ENCODE data around the gene ZNF277.
A peak's percentile ranks its signal among the peaks of the same experiment; 100 is the strongest.

ZNF277 gene

DNA sequence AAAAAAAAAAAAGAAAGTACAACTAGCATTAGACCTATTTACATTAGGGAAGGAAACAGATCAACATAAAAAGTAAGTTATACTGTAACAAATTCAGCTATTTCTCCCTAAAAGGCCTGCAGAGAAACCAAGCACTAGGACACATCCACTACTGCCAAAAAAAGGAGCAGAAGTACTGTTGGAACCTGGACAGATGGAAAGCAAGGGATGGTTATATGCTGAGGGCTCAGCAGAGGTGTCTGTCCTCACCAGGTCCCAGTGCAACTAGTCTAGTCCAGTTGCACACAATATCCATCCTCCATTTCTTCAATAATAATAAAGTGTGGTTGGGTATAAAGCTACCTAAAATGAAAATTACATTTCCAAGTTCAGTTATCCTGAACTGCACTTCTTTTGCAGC is 140.6 kb downstream of the ZNF277 start:
- H3K36me3 ChIP-seq (ENCODE audit: control insufficient read depth, insufficient read depth, low read length): peaks cover 24% of the 10 kb centered on the region
- no peaks in the 10 kb centered on the region for H3K9me3 ChIP-seq (ENCODE audit: control insufficient read depth, low read length)
- no peak overlapping the region for H3K4me3 ChIP-seq (ENCODE audit: extremely low read depth, insufficient read depth, low read length, poor library complexity, severe bottlenecking)
- no peaks in the 10 kb centered on the region for H3K4me1 ChIP-seq (ENCODE audit: control insufficient read depth, insufficient read depth, low read length, poor library complexity, severe bottlenecking)
- H3K27ac ChIP-seq (ENCODE audit: low read depth, low read length, severe bottlenecking): no peak overlapping the region

DNA sequence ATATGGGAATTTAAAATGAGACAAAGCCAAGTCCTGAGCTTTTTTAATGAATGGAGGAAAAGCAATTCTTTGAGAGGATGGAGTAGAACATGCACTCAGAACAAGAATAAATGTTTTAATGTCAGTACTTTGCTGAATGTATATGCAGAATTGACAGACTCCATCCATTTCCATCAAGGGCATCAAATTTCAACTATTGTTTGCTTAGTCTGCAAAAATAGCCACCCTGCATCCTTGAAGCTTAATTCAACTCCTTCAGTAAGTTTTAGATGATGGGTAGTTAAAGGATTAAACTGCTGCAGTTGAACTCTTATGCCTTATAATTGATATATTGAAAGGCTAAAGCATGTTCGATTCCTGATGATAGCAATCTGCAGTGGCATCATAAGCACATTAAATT is 144.1 kb downstream of the ZNF277 start:
- H3K27ac ChIP-seq (ENCODE audit: low read depth, low read length, severe bottlenecking): no peak overlapping the region
- WGBS, 2 experiments (ENCODE audit: insufficient coverage in 2 of 2): no CpG with 5 or more reads among the region's 1 CpG
- no peaks in the 10 kb centered on the region for H3K4me1 ChIP-seq (ENCODE audit: control insufficient read depth, insufficient read depth, low read length, poor library complexity, severe bottlenecking)
- H3K4me3 ChIP-seq (ENCODE audit: extremely low read depth, insufficient read depth, low read length, poor library complexity, severe bottlenecking): no peak overlapping the region
- H3K36me3 ChIP-seq (ENCODE audit: control insufficient read depth, insufficient read depth, low read length): peaks cover 3% of the 10 kb centered on the region
- H3K9me3 ChIP-seq (ENCODE audit: control insufficient read depth, low read length): no peaks in the 10 kb centered on the region

DNA sequence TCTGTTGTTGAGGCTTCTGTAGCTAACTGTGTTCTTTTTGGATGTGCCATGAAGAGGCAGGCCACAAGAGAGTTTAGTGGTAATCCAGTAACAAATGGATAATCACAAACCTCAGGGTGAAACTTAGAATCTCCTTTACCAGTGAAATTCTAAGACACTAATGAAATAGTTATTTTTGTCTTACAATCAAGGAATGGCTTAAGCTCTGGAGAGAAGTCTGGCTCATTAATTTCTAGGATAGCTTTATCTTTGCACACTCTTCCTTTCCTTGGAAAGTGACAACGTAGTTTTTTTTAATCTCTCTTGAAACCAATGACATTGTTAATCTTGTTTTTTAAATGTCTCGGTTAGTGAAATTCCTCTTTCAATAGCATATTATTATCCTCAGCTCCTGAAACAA is 150.1 kb downstream of the ZNF277 start:
- Histone ChIP-seq H3K9me3 (ENCODE audit: control insufficient read depth, low read length) (peaks cover 14% of the 10 kb centered on the region), H3K36me3 (ENCODE audit: control insufficient read depth, insufficient read depth, low read length) (no peaks in the 10 kb centered on the region), H3K27ac (ENCODE audit: low read depth, low read length, severe bottlenecking) (no peak overlapping the region), H3K4me1 (ENCODE audit: control insufficient read depth, insufficient read depth, low read length, poor library complexity, severe bottlenecking) (no peaks in the 10 kb centered on the region), H3K4me3 (ENCODE audit: extremely low read depth, insufficient read depth, low read length, poor library complexity, severe bottlenecking) (no peak overlapping the region)
- 100% methylated on average over 1 of the region's 2 CpGs; no CpG with 5 or more reads in 1 of the 2 experiments for WGBS, 2 experiments (ENCODE audit: insufficient coverage in 2 of 2)

DNA sequence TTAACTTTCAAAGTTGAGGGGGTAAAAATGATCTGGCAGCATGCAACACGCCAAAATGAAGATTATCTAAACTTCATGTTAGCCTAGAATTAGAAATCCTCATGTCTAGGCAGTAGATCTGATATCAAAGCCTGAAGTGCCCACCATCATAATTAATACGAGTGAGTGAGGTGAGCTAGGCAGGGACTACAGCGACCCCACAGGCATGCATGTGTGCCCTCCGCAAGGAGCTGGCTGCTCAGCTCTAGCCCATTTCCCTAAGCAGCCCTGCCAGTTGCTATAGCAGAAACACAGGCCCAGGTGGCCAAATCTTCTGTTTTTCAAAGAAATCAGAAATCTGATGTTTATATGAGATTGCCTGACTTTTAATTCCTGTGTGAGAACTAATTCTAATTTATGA is 150.6 kb downstream of the ZNF277 start:
- H3K4me3 ChIP-seq (ENCODE audit: extremely low read depth, insufficient read depth, low read length, poor library complexity, severe bottlenecking): no peak overlapping the region
- no peaks in the 10 kb centered on the region for H3K36me3 ChIP-seq (ENCODE audit: control insufficient read depth, insufficient read depth, low read length)
- 58% methylated on average over 3 of the region's 4 CpGs; no CpG with 5 or more reads in 1 of the 2 experiments for WGBS, 2 experiments (ENCODE audit: insufficient coverage in 2 of 2)
- H3K9me3 ChIP-seq (ENCODE audit: control insufficient read depth, low read length): peaks cover 14% of the 10 kb centered on the region
- H3K4me1 ChIP-seq (ENCODE audit: control insufficient read depth, insufficient read depth, low read length, poor library complexity, severe bottlenecking): no peaks in the 10 kb centered on the region
- no peak overlapping the region for H3K27ac ChIP-seq (ENCODE audit: low read depth, low read length, severe bottlenecking)

DNA sequence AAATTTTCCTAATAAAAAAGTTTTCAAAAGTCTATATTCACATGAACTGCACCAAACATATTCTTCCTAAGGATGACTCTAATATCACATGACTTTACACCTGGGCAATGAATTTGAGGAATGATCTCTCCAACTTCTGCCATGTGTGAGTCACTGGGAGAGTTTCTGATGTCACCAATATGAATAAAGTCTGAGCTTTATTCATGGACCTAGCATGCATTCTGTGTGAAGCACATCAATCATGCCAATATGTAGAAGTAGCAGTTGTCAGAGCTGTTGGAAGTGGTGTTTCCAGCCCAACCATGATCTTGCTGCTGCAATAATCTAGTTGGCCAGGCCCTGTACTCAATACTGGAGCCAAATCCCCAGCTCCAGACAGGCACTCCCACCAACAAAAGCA is 152.0 kb downstream of the ZNF277 start:
- Histone ChIP-seq H3K4me3 (ENCODE audit: extremely low read depth, insufficient read depth, low read length, poor library complexity, severe bottlenecking) (no peak overlapping the region), H3K9me3 (ENCODE audit: control insufficient read depth, low read length) (peaks cover 14% of the 10 kb centered on the region), H3K27ac (ENCODE audit: low read depth, low read length, severe bottlenecking) (no peak overlapping the region), H3K36me3 (ENCODE audit: control insufficient read depth, insufficient read depth, low read length) (no peaks in the 10 kb centered on the region), H3K4me1 (ENCODE audit: control insufficient read depth, insufficient read depth, low read length, poor library complexity, severe bottlenecking) (peaks cover 3% of the 10 kb centered on the region)

DNA sequence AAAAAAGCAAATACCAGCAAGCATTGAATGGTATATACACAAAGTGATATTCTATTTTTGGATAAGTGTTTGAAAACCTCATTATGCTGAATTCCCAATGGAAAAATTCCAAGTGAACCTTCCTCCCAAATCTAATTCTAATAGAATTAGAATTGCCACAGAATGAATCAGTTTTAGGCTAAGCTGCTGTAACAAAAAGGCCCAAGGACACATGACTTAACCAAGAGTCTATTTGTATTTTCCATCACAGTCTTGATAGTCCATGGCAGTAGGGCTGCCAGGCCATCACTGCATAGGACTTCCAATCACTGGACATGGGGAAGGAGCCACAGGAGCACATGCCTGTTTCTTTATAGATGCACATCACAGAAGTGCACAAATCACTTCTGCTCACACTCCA is 152.6 kb downstream of the ZNF277 start:
- Histone ChIP-seq H3K4me3 (ENCODE audit: extremely low read depth, insufficient read depth, low read length, poor library complexity, severe bottlenecking) (no peak overlapping the region), H3K4me1 (ENCODE audit: control insufficient read depth, insufficient read depth, low read length, poor library complexity, severe bottlenecking) (peaks cover 3% of the 10 kb centered on the region), H3K36me3 (ENCODE audit: control insufficient read depth, insufficient read depth, low read length) (no peaks in the 10 kb centered on the region), H3K9me3 (ENCODE audit: control insufficient read depth, low read length) (peaks cover 14% of the 10 kb centered on the region), H3K27ac (ENCODE audit: low read depth, low read length, severe bottlenecking) (no peak overlapping the region)

DNA sequence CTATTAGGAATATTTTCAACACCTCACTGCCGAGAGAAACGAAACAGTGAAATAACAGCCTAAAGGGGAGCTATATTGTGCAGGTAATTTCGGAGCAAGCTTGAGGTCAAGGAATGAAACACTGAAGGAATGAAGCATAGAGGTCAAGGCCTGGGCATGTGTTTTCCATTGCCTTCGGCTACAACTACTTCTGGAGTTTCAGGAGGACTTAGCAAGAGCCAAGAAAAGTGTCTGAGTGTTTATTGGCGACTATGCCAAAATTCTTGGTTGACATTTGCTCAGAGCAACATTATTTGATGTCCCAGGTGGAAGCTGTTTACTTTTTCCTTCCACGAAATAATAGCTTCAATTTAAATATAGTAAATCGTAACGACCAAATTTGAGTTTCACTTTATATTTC is 154.2 kb downstream of the ZNF277 start:
- Histone ChIP-seq H3K9me3 (ENCODE audit: control insufficient read depth, low read length) (peaks cover 14% of the 10 kb centered on the region), H3K36me3 (ENCODE audit: control insufficient read depth, insufficient read depth, low read length) (no peaks in the 10 kb centered on the region), H3K27ac (ENCODE audit: low read depth, low read length, severe bottlenecking) (no peak overlapping the region), H3K4me3 (ENCODE audit: extremely low read depth, insufficient read depth, low read length, poor library complexity, severe bottlenecking) (no peak overlapping the region), H3K4me1 (ENCODE audit: control insufficient read depth, insufficient read depth, low read length, poor library complexity, severe bottlenecking) (peaks cover 3% of the 10 kb centered on the region)
- 94 to 98% methylated on average over 5 to 7 of the region's 8 CpGs for WGBS, 2 experiments (ENCODE audit: insufficient coverage in 2 of 2)

DNA sequence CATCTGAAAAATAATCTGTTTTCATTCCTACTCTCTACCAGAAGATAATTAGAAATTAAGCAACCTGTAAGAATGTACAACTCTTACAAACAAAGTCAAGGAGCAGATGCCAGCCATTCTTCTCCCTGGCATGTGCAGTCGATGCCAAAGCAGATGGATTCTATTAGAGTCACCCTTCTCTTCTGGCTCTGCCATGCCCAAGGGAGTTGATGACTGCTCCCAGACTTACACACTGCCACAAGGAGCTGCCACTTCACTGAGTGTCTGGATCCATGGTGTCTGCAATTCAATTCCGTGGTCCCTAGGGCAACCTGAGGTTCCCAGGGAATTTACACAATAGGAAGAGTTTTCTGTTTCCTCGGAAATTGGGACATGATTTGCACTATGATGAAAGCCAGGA is 154.7 kb downstream of the ZNF277 start:
- WGBS, 2 experiments (ENCODE audit: insufficient coverage in 2 of 2): 89 to 100% methylated on average over 2 of the region's 3 CpGs
- Histone ChIP-seq H3K4me3 (ENCODE audit: extremely low read depth, insufficient read depth, low read length, poor library complexity, severe bottlenecking) (no peak overlapping the region), H3K4me1 (ENCODE audit: control insufficient read depth, insufficient read depth, low read length, poor library complexity, severe bottlenecking) (peaks cover 3% of the 10 kb centered on the region), H3K27ac (ENCODE audit: low read depth, low read length, severe bottlenecking) (no peak overlapping the region), H3K36me3 (ENCODE audit: control insufficient read depth, insufficient read depth, low read length) (no peaks in the 10 kb centered on the region), H3K9me3 (ENCODE audit: control insufficient read depth, low read length) (peaks cover 14% of the 10 kb centered on the region)

DNA sequence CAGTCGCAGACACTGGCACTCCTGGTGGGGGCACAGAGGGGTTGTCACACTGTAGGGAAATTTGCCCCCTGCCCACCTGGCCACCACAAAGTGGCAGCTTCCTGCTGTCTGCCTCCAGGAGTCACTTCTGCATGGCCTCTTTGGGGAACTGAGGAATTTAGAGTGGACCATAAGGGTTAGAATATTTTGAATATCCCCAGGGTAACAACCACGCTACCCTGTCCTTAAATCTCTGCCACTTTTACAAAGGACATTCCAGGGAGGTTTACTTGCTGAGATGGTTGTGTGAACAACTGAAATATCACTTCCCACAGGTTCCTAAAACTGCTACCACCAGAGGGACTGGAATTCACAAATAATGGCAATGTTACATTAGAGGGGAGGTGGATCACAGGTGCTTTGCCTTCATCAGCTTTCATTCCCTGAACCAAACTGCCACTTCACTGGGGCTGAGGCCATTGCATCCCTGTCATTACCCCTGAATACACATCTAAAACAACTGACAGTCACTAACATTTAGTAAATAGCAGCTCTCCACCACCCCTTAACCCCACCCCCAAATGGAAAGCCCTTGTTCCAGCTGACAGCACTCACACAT is 155.7 kb downstream of the ZNF277 start:
- Histone ChIP-seq H3K36me3 (ENCODE audit: control insufficient read depth, insufficient read depth, low read length) (no peaks in the 10 kb centered on the region), H3K27ac (ENCODE audit: low read depth, low read length, severe bottlenecking) (peak overlapping the region; percentile 67), H3K4me3 (ENCODE audit: extremely low read depth, insufficient read depth, low read length, poor library complexity, severe bottlenecking) (no peak overlapping the region), H3K9me3 (ENCODE audit: control insufficient read depth, low read length) (peaks cover 14% of the 10 kb centered on the region), H3K4me1 (ENCODE audit: control insufficient read depth, insufficient read depth, low read length, poor library complexity, severe bottlenecking) (peaks cover 3% of the 10 kb centered on the region)
- whole genome bisulfite sequencing, 2 experiments (ENCODE audit: insufficient coverage in 2 of 2): no CpG with 5 or more reads among the region's 2 CpGs

DNA sequence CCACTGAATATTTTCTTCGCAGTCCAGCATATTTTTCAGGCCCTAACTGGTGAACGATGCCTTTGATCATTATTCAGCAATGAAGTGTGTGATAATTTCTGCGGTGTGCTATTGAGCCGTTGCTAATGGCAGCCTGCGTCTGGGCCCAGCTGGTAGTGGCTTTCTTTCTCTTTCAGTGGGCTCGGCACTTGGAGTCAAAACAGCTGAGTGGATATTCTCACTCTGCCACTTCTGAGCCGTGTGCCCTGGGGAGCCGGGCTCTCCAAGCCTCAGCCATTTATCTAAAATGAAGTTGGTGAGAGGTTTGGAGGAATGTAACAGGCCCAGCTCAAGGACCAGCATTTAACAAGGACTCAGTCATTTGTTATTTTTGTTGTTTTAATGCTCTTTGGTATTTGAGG is 156.2 kb downstream of the ZNF277 start:
- 58 to 75% methylated on average over 5 to 6 of the region's 8 CpGs for WGBS, 2 experiments (ENCODE audit: insufficient coverage in 2 of 2)

DNA sequence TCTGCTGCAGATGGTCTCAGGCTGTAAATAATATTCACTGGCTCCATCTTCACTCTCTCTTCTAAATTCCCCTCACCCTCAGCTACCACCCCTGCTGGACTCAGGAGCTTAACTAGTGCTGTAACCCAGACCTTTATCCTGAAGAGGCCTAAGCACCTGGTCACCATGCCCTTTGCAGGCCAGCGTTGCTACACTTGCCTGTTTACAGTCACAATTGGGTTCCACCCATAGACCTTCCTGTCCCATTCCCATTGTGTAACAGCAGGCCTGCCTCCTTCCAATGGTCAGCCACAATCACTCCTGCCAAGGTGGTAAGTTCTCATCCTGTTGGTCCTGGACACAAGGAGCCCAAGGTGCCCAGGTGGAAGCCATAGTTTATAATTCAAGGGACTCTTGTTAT is 157.9 kb downstream of the ZNF277 start:
- Histone ChIP-seq H3K27ac (ENCODE audit: low read depth, low read length, severe bottlenecking) (no peak overlapping the region), H3K36me3 (ENCODE audit: control insufficient read depth, insufficient read depth, low read length) (no peaks in the 10 kb centered on the region), H3K9me3 (ENCODE audit: control insufficient read depth, low read length) (peaks cover 11% of the 10 kb centered on the region), H3K4me3 (ENCODE audit: extremely low read depth, insufficient read depth, low read length, poor library complexity, severe bottlenecking) (no peak overlapping the region), H3K4me1 (ENCODE audit: control insufficient read depth, insufficient read depth, low read length, poor library complexity, severe bottlenecking) (peaks cover 3% of the 10 kb centered on the region)
- 90 to 91% methylated on average over 1 of the region's 1 CpG for WGBS, 2 experiments (ENCODE audit: insufficient coverage in 2 of 2)

More for the DNA sequence above, 156.2 kb downstream of the ZNF277 start:
- H3K4me1 ChIP-seq (ENCODE audit: control insufficient read depth, insufficient read depth, low read length, poor library complexity, severe bottlenecking): peaks cover 3% of the 10 kb centered on the region
- H3K4me3 ChIP-seq (ENCODE audit: extremely low read depth, insufficient read depth, low read length, poor library complexity, severe bottlenecking): no peak overlapping the region
- peak overlapping the region; percentile 67 for H3K27ac ChIP-seq (ENCODE audit: low read depth, low read length, severe bottlenecking)
- peaks cover 14% of the 10 kb centered on the region for H3K9me3 ChIP-seq (ENCODE audit: control insufficient read depth, low read length)
- no peaks in the 10 kb centered on the region for H3K36me3 ChIP-seq (ENCODE audit: control insufficient read depth, insufficient read depth, low read length)

All from mesodermal cell (in vitro differentiated cells).